Activated B cell treated with CpG ODN at 0.5 μM for 24 hours (primary cell): ENCODE results near the gene CDH12. TPM values are rescaled to one million over a fixed set of nuclear protein-coding genes. Genes with fewer than 3 reads are reported as not detected.

Experiments
- ATAC-seq: fragments of 200-7000 bp; cut with Tn5 transposase; one replicate; pipeline ENCODE4 v1.10.0; 2021; ENCODE audit warnings: low read depth, mild to moderate bottlenecking, moderate library complexity
- CTCF ChIA-PET: fragments of 350-600 bp; sonication (Branson Sonifier 250); formaldehyde crosslinking; loops from one replicate; lab custom pipeline; 2021; ENCODE audit warnings: antibody characterized with exemption; lab: Charles Lee
- POLR2A ChIA-PET: fragments of 350-600 bp; sonication (Branson Sonifier 250); formaldehyde crosslinking; loops from one replicate; lab custom pipeline; 2021; ENCODE audit warnings: antibody characterized with exemption; lab: Charles Lee
- DNase-seq: peaks from one replicate; pipeline ENCODE4 v3.0.0; 2022
- H3K27ac Mint-ChIP-seq: one replicate; pipeline ENCODE4 v1.8.0; 2020; ENCODE audit warnings: mixed read lengths
- H3K27me3 Mint-ChIP-seq: one replicate; pipeline ENCODE4 v1.8.0; 2021; ENCODE audit warnings: mixed read lengths
- H3K36me3 Mint-ChIP-seq: one replicate; pipeline ENCODE4 v1.8.0; 2021; ENCODE audit warnings: low read depth, mixed read lengths
- H3K4me1 Mint-ChIP-seq: one replicate; pipeline ENCODE4 v1.8.0; 2021; ENCODE audit warnings: mixed read lengths
- H3K4me3 Mint-ChIP-seq: one replicate; pipeline ENCODE4 v1.8.0; 2020; ENCODE audit warnings: mild to moderate bottlenecking, mixed read lengths
- H3K9me3 Mint-ChIP-seq: one replicate; pipeline ENCODE4 v1.8.0; 2020; ENCODE audit warnings: mixed read lengths
- intact Hi-C: fragments of 100-400 bp; cut with micrococcal nuclease; formaldehyde crosslinking; loops from one replicate; pipeline ENCODE4 v1.15.1; 2024
- total RNA-seq: library from RNA; stranded (reverse); gene quantifications from 2 replicates; pipeline ENCODE4 v1.2.3, GENCODE V29; 2022
- TF ChIP-seq, protein P1 (sequence below): fragments of 200-600 bp; IDR thresholded peaks from one replicate; pipeline ENCODE4 v1.8.0; 2022; ENCODE audit warnings: antibody characterized with exemption, mild to moderate bottlenecking

CDH12 gene
- total RNA-seq, 1 donor from 2014 or later: not detected

DNA sequence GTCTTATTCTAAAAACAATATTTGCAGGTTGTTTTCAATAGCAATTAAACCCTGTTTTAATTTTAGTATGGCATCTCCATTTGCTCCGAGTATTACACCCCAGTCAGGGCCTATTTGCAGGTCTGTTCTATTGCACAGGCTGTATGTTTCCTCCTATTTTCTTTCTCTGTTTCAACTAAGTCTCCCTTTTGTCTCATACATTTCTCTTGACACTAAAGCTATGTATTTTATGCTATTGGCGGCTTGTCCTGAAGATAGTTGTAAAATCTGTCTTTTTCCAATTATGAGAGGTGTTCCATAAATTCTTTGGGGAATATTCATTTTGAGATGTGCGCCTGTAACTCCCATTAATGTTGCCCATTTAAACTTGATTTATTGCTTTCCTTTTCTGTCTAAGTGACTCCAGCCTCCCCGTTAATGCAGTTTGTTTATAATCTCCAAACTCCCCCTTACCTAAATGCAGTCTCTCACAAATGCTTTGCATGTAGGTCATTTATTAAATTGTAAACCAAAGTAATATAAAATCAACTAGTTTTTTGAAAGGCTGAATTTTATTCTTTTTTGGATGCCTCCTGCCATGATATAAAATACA lies 262.4 kb downstream of the CDH12 start:
- no peaks in the 10 kb centered on the region for H3K36me3 Mint-ChIP-seq
- H3K4me1 Mint-ChIP-seq: no peaks in the 10 kb centered on the region
- no peak overlapping the region for H3K27ac Mint-ChIP-seq
- no peaks in the 10 kb centered on the region for H3K27me3 Mint-ChIP-seq
- DNase-seq (no peak), ATAC-seq (no peak)
- TF ChIP-seq, protein P1, sequence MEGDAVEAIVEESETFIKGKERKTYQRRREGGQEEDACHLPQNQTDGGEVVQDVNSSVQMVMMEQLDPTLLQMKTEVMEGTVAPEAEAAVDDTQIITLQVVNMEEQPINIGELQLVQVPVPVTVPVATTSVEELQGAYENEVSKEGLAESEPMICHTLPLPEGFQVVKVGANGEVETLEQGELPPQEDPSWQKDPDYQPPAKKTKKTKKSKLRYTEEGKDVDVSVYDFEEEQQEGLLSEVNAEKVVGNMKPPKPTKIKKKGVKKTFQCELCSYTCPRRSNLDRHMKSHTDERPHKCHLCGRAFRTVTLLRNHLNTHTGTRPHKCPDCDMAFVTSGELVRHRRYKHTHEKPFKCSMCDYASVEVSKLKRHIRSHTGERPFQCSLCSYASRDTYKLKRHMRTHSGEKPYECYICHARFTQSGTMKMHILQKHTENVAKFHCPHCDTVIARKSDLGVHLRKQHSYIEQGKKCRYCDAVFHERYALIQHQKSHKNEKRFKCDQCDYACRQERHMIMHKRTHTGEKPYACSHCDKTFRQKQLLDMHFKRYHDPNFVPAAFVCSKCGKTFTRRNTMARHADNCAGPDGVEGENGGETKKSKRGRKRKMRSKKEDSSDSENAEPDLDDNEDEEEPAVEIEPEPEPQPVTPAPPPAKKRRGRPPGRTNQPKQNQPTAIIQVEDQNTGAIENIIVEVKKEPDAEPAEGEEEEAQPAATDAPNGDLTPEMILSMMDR: no peak
- H3K4me3 Mint-ChIP-seq: no peak overlapping the region
- peaks cover 3% of the 10 kb centered on the region for H3K9me3 Mint-ChIP-seq
- intact Hi-C loops: no loop called here
- POLR2A ChIA-PET: no interaction called here
- CTCF ChIA-PET: no interaction called here

- Mint-ChIP-seq H3K9me3 (no peaks in the 10 kb centered on the region), H3K4me1 (no peaks in the 10 kb centered on the region), H3K36me3 (no peaks in the 10 kb centered on the region), H3K27me3 (no peaks in the 10 kb centered on the region), H3K27ac (no peak overlapping the region), H3K4me3 (no peak overlapping the region)
- no peak for ATAC-seq
- ChIA-PET CTCF (no interaction called here), POLR2A (no interaction called here)
- TF ChIP-seq, protein P1: no peak
- no peak for DNase-seq
- intact Hi-C loops: no loop called here
Measured at GRCh38 chr5:22577711-22578110, 275.4 kb downstream of the CDH12 start.

- ATAC-seq (no peak), DNase-seq (no peak)
- Mint-ChIP-seq H3K27me3 (no peaks in the 10 kb centered on the region), H3K36me3 (no peaks in the 10 kb centered on the region), H3K4me3 (no peak overlapping the region), H3K4me1 (no peaks in the 10 kb centered on the region), H3K9me3 (no peaks in the 10 kb centered on the region), H3K27ac (no peak overlapping the region)
- POLR2A ChIA-PET: no interaction called here
- intact Hi-C loops: no loop called here
- CTCF ChIA-PET: no interaction called here
- TF ChIP-seq, protein P1: no peak
Measured at GRCh38 chr5:22577006-22577405, 276.1 kb downstream of the CDH12 start.

DNA sequence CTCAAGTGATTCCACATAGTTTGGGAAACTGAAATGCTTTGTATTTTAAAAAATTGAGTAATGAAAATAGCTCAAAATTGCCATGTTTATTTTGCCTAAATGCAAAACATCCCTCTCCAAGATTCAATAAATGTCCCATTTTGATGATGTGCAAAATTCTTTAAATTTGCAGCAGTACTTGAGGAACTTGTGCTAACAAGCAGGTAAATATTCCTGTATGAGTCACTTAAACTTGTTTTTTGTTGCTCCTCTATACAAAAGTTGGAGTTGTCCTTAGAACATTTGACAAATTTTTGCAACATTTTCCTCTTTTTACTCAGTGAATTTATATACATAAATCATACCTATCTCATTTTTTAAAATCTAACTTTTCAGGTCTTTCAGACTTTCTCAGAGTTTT lies 280.2 kb downstream of the CDH12 start:
- intact Hi-C loops: no loop called here
- H3K4me3 Mint-ChIP-seq: no peak overlapping the region
- TF ChIP-seq, protein P1: no peak
- CTCF ChIA-PET: no interaction called here
- ATAC-seq (no peak), DNase-seq (no peak)
- POLR2A ChIA-PET: no interaction called here
- H3K4me1 Mint-ChIP-seq: no peaks in the 10 kb centered on the region
- no peak overlapping the region for H3K27ac Mint-ChIP-seq
- no peaks in the 10 kb centered on the region for H3K27me3 Mint-ChIP-seq
- peaks cover 8% of the 10 kb centered on the region for H3K9me3 Mint-ChIP-seq
- H3K36me3 Mint-ChIP-seq: no peaks in the 10 kb centered on the region

DNA sequence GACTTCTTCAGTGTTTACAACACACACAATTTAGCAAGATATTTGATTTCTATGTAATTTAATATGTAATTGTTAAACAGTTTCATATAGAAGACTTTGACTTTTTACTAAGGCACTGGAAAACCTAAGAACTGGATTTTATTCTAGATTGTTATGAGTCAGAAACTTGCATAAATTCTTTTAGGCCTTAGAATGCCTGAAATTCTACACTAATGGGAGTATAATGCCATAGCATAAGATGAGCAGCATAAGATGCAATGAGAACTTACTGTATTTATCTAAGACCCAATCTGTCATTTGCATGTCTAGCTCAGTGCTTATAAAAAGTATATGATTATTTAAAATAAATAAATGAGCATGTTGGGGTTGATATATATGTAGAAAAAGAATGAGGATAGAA lies 285.2 kb downstream of the CDH12 start:
- intact Hi-C loops: no loop called here
- H3K27ac Mint-ChIP-seq: no peak overlapping the region
- ChIA-PET POLR2A (no interaction called here), CTCF (no interaction called here)
- H3K4me3 Mint-ChIP-seq: no peak overlapping the region
- no peaks in the 10 kb centered on the region for H3K27me3 Mint-ChIP-seq
- ATAC-seq (no peak), DNase-seq (no peak)
- H3K36me3 Mint-ChIP-seq: no peaks in the 10 kb centered on the region
- peaks cover 8% of the 10 kb centered on the region for H3K9me3 Mint-ChIP-seq
- TF ChIP-seq, protein P1: no peak
- no peaks in the 10 kb centered on the region for H3K4me1 Mint-ChIP-seq
